Activated CD8-positive, alpha-beta memory T cell treated with anti-CD3 and anti-CD28 coated beads, Interleukin-2, amount 50 U/mL, for 1 hour (primary cell): ENCODE results near the gene DYNC2I2.
"Not testable (repeated sequence)": the region's sequence is repeated elsewhere in the genome, so short reads cannot be mapped to it uniquely, and the experiment has no call there.

Experiments
- DNase-seq: peaks from one replicate; pipeline ENCODE4 v3.0.0-alpha.2; 2020; ENCODE audit errors: extremely low read depth

DYNC2I2 gene

GRCh38 chr9:128656416-128657343 is at the start of gene DYNC2I2:
DYNC2I2 (minus strand) TSS chr9:128656847; CDS start chr9:128656726, 121 bp downstream.
- peak; percentile 88 for DNase-seq

GRCh38 chr9:128706045-128706444 is 49.4 kb upstream of the DYNC2I2 start:
- no peak for DNase-seq

- DNase-seq = no peak
These were observed 48.7 kb upstream of the DYNC2I2 start for GRCh38 chr9:128705051-128705965.

- DNase-seq = no peak
These were observed 47.7 kb upstream of the DYNC2I2 start for GRCh38 chr9:128704356-128704670.

- no peak for DNase-seq
These were observed 47.1 kb upstream of the DYNC2I2 start for GRCh38 chr9:128703616-128704355.

- no peak for DNase-seq
These were observed 46.4 kb upstream of the DYNC2I2 start for GRCh38 chr9:128702949-128703615.

GRCh38 chr9:128702445-128702948 is 45.9 kb upstream of the DYNC2I2 start, which contains the start of gene PKN3:
PKN3 (plus strand) TSS chr9:128702503; CDS start chr9:128702916, 413 bp downstream.
- peak; percentile 50 for DNase-seq

GRCh38 chr9:128701227-128701854 is 44.7 kb upstream of the DYNC2I2 start:
- no peak for DNase-seq

- DNase-seq = not testable (repeated sequence)
These were observed 42.6 kb upstream of the DYNC2I2 start for GRCh38 chr9:128699096-128699795.

GRCh38 chr9:128696923-128697707 is 40.5 kb upstream of the DYNC2I2 start:
- no peak for DNase-seq

- DNase-seq = no peak
These were observed 37.7 kb upstream of the DYNC2I2 start for GRCh38 chr9:128694344-128694743.

GRCh38 chr9:128693738-128694137 is 37.1 kb upstream of the DYNC2I2 start:
- not testable (repeated sequence) for DNase-seq

- no peak for DNase-seq
These were observed 34.0 kb upstream of the DYNC2I2 start for GRCh38 chr9:128690684-128691034.

- DNase-seq = no peak
These were observed 33.4 kb upstream of the DYNC2I2 start for GRCh38 chr9:128689820-128690683.

GRCh38 chr9:128689293-128689774 is 32.7 kb upstream of the DYNC2I2 start:
- no peak for DNase-seq

- peak; percentile 71 for DNase-seq
These were observed 32.0 kb upstream of the DYNC2I2 start, which contains the start of gene SET for GRCh38 chr9:128688501-128689292. SET (plus strand) TSS chr9:128689222; CDS start chr9:128689583, 361 bp downstream.

GRCh38 chr9:128687453-128687852 is 30.8 kb upstream of the DYNC2I2 start:
- DNase-seq = no peak
